Measurements from ENCODE around the gene RPGRIP1.
"Not testable (repeated sequence)": the region's sequence is repeated elsewhere in the genome, so short reads cannot be mapped to it uniquely, and the experiment has no call there.

DNA sequence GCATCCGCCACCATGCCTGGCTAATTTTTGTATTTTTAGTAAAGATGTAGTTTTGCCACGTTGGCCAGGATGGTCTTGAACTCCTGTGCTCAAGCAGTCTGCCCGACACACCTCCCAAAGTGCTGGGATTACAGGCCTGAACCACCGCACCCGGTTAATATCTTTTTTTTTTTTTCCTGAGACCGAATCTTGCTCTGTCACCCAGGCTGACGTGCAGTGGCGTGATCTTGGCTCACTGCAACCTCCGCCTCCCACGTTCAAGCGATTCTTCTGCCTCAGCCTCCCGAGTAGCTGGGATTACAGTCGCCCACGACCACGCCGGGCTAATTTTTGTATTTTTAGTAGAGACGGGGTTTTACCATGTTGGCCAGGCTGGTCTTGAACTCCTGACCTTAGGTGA lies 7.2 kb upstream of the RPGRIP1 start:
- TF ChIP-seq ZNF263 (CRISPR knock-in tag; IDR thresholded peaks at IDR 0.05; ENCODE audit: low read depth) = not testable (repeated sequence)
- TF ChIP-seq, protein P1, sequence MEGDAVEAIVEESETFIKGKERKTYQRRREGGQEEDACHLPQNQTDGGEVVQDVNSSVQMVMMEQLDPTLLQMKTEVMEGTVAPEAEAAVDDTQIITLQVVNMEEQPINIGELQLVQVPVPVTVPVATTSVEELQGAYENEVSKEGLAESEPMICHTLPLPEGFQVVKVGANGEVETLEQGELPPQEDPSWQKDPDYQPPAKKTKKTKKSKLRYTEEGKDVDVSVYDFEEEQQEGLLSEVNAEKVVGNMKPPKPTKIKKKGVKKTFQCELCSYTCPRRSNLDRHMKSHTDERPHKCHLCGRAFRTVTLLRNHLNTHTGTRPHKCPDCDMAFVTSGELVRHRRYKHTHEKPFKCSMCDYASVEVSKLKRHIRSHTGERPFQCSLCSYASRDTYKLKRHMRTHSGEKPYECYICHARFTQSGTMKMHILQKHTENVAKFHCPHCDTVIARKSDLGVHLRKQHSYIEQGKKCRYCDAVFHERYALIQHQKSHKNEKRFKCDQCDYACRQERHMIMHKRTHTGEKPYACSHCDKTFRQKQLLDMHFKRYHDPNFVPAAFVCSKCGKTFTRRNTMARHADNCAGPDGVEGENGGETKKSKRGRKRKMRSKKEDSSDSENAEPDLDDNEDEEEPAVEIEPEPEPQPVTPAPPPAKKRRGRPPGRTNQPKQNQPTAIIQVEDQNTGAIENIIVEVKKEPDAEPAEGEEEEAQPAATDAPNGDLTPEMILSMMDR (IDR thresholded peaks at IDR 0.05) = not testable (repeated sequence)

All from WTC11 (cell line).